Measurements from ENCODE around the gene SESN1.

SESN1 gene

GRCh38 chr6:108958900-108959770 is 135.5 kb downstream of the SESN1 start:
- H3K4me3 ChIP-seq (ENCODE audit: low read depth, low read length), result no peak overlapping the region
- no peak for TF ChIP-seq CTCF (IDR thresholded peaks at IDR 0.05; ENCODE audit: insufficient read depth, low read length, missing control alignments)
- CTCF ChIA-PET, result interaction anchor here (0.8 kb wide), 1 partner anchor 11 kb away, joined by 3 read pairs; no protein-coding TSS in a partner anchor
- DNase-seq (ENCODE audit: low read depth, low spot score), result no peak
- POLR2A ChIA-PET, result no interaction called here

- CTCF ChIA-PET, result interaction anchor here (1.3 kb wide), 1 partner anchor 10 kb away, joined by 4 read pairs; no protein-coding TSS in a partner anchor
- DNase-seq (ENCODE audit: low read depth, low spot score), result no peak
- H3K4me3 ChIP-seq (ENCODE audit: low read depth, low read length), result no peak overlapping the region
- POLR2A ChIA-PET, result no interaction called here
- TF ChIP-seq CTCF (IDR thresholded peaks at IDR 0.05; ENCODE audit: insufficient read depth, low read length, missing control alignments), result no peak
Observed at GRCh38 chr6:108957221-108957620, 137.4 kb downstream of the SESN1 start.

- ChIA-PET CTCF (interaction anchor here (1.0 kb wide), 1 partner anchor 11 kb away, joined by 3 read pairs; no protein-coding TSS in a partner anchor), POLR2A (no interaction called here)
- H3K4me3 ChIP-seq (ENCODE audit: low read depth, low read length), result no peak overlapping the region
- no peak for DNase-seq (ENCODE audit: low read depth, low spot score)
- no peak for TF ChIP-seq CTCF (IDR thresholded peaks at IDR 0.05; ENCODE audit: insufficient read depth, low read length, missing control alignments)
Observed at GRCh38 chr6:108955329-108955949, 139.2 kb downstream of the SESN1 start.

GRCh38 chr6:108953681-108954080 is 141.0 kb downstream of the SESN1 start:
- DNase-seq (ENCODE audit: low read depth, low spot score), result no peak
- no peak overlapping the region for H3K4me3 ChIP-seq (ENCODE audit: low read depth, low read length)
- ChIA-PET CTCF (interaction anchor here (0.6 kb wide), 1 partner anchor 56 kb away, joined by 4 read pairs; no protein-coding TSS in a partner anchor), POLR2A (no interaction called here)
- TF ChIP-seq CTCF (IDR thresholded peaks at IDR 0.05; ENCODE audit: insufficient read depth, low read length, missing control alignments), result no peak

GRCh38 chr6:108952776-108953486 is 141.7 kb downstream of the SESN1 start:
- ChIA-PET POLR2A (no interaction called here), CTCF (interaction anchor here (0.6 kb wide), 1 partner anchor 57 kb away, joined by 4 read pairs; no protein-coding TSS in a partner anchor)
- no peak for TF ChIP-seq CTCF (IDR thresholded peaks at IDR 0.05; ENCODE audit: insufficient read depth, low read length, missing control alignments)
- H3K4me3 ChIP-seq (ENCODE audit: low read depth, low read length), result no peak overlapping the region
- no peak for DNase-seq (ENCODE audit: low read depth, low spot score)
